ENCODE results near the gene ARMC2. TPM values are rescaled to one million over a fixed set of nuclear protein-coding genes. Genes with fewer than 3 reads are reported as not detected.
A peak's percentile ranks its signal among the peaks of the same experiment; 100 is the strongest.

ARMC2 gene
- total RNA-seq, 2 donors from 2014 or later: 1.9 to 2.5 TPM

GRCh38 chr6:108874470-108875160 lies 26.4 kb downstream of the ARMC2 start:
- Histone ChIP-seq H3K36me3 (no peaks in the 10 kb centered on the region), H3K27ac (peak overlapping the region; percentile 29), H3K4me3 (no peak overlapping the region), H3K4me1 (no peaks in the 10 kb centered on the region), H3K9me3 (no peaks in the 10 kb centered on the region), H3K9ac (ENCODE audit: low read depth in 2 of 2, low read length in 2 of 2) (no peak overlapping the region), H3K27me3 (no peaks in the 10 kb centered on the region)
- intact Hi-C loops (cut with DNase I): no loop called here
- no peak for DNase-seq
- TF ChIP-seq CTCF (IDR thresholded peaks at IDR 0.05): no peak

GRCh38 chr6:108875161-108875555 lies 26.9 kb downstream of the ARMC2 start:
- no peak for DNase-seq
- Histone ChIP-seq H3K4me3 (no peak overlapping the region), H3K9ac (ENCODE audit: low read depth in 2 of 2, low read length in 2 of 2) (no peak overlapping the region), H3K27ac (peak overlapping the region; percentile 29), H3K27me3 (no peaks in the 10 kb centered on the region), H3K9me3 (no peaks in the 10 kb centered on the region), H3K36me3 (no peaks in the 10 kb centered on the region), H3K4me1 (no peaks in the 10 kb centered on the region)
- intact Hi-C loops (cut with DNase I): no loop called here
- no peak for TF ChIP-seq CTCF (IDR thresholded peaks at IDR 0.05)

GRCh38 chr6:108877046-108877751 lies 29.0 kb downstream of the ARMC2 start:
- Histone ChIP-seq H3K9ac (ENCODE audit: low read depth in 2 of 2, low read length in 2 of 2) (no peak overlapping the region), H3K27me3 (no peaks in the 10 kb centered on the region), H3K36me3 (no peaks in the 10 kb centered on the region), H3K9me3 (no peaks in the 10 kb centered on the region), H3K27ac (no peak overlapping the region), H3K4me1 (no peaks in the 10 kb centered on the region), H3K4me3 (no peak overlapping the region)
- intact Hi-C loops (cut with DNase I): no loop called here
- no peak for TF ChIP-seq CTCF (IDR thresholded peaks at IDR 0.05)
- DNase-seq: no peak

- intact Hi-C loops (cut with DNase I): no loop called here
- Histone ChIP-seq H3K9me3 (no peaks in the 10 kb centered on the region), H3K36me3 (no peaks in the 10 kb centered on the region), H3K27me3 (no peaks in the 10 kb centered on the region), H3K27ac (no peak overlapping the region), H3K9ac (ENCODE audit: low read depth in 2 of 2, low read length in 2 of 2) (no peak overlapping the region), H3K4me1 (no peaks in the 10 kb centered on the region), H3K4me3 (no peak overlapping the region)
- no peak for TF ChIP-seq CTCF (IDR thresholded peaks at IDR 0.05)
- no peak for DNase-seq
Observed at GRCh38 chr6:108878942-108879341, 30.7 kb downstream of the ARMC2 start.

GRCh38 chr6:108883172-108883571 lies 35.0 kb downstream of the ARMC2 start:
- Histone ChIP-seq H3K36me3 (no peaks in the 10 kb centered on the region), H3K9me3 (no peaks in the 10 kb centered on the region), H3K9ac (ENCODE audit: low read depth in 2 of 2, low read length in 2 of 2) (no peak overlapping the region), H3K4me1 (no peaks in the 10 kb centered on the region), H3K4me3 (no peak overlapping the region), H3K27me3 (no peaks in the 10 kb centered on the region), H3K27ac (no peak overlapping the region)
- intact Hi-C loops (cut with DNase I): no loop called here
- TF ChIP-seq CTCF (IDR thresholded peaks at IDR 0.05): no peak
- no peak for DNase-seq

Measured in colonic mucosa (tissue), 4 donors.